Bronchial epithelial cell (primary cell): Measurements from ENCODE around the gene MCCC2. TPM values are rescaled to one million over a fixed set of nuclear protein-coding genes. Genes with fewer than 3 reads are reported as not detected.

Source experiments
- DNase-seq: peaks from one replicate; pipeline ENCODE4 v3.0.0-alpha.2; 2010; ENCODE audit warnings: low read depth
- FAIRE-seq: peaks from 2 replicates; lab custom pipeline; 2011; peaks lifted over from hg19 to GRCh38; lab: Jason Lieb, UNC
- H3K27me3 ChIP-seq: 2 replicates; pipeline ENCODE4 v1.5.1; 2011; ENCODE audit warnings: low read length; ENCODE audit not compliant: control insufficient read depth, insufficient read depth
- H3K36me3 ChIP-seq: 2 replicates; pipeline ENCODE4 v1.5.1; 2011; ENCODE audit warnings: low read length; ENCODE audit not compliant: control insufficient read depth, insufficient read depth
- H3K4me3 ChIP-seq: 2 replicates; pipeline ENCODE4 v1.5.1; 2011; ENCODE audit warnings: mild to moderate bottlenecking, low read depth, low read length, control low read depth
- total RNA-seq: library from RNA; depleted of rRNA; stranded (reverse); fragments of >200 nt; gene quantifications from 2 replicates; pipeline ENCODE4 v1.2.1, GENCODE V29; 2014
- TF ChIP-seq, protein P1 (sequence below): IDR thresholded peaks from 2 replicates; pipeline ENCODE4 v1.5.1; 2011; ENCODE audit warnings: mild to moderate bottlenecking, moderate library complexity, low read length, control low read depth, inconsistent platforms; ENCODE audit not compliant: insufficient read depth, severe bottlenecking

MCCC2 gene
- total RNA-seq, 1 donor from 2014 or later = 21.3 TPM

- no peak for FAIRE-seq
- Histone ChIP-seq H3K4me3 (no peak overlapping the region), H3K36me3 (no peaks in the 10 kb centered on the region), H3K27me3 (peaks cover 6% of the 10 kb centered on the region)
- DNase-seq = no peak
- TF ChIP-seq, protein P1, sequence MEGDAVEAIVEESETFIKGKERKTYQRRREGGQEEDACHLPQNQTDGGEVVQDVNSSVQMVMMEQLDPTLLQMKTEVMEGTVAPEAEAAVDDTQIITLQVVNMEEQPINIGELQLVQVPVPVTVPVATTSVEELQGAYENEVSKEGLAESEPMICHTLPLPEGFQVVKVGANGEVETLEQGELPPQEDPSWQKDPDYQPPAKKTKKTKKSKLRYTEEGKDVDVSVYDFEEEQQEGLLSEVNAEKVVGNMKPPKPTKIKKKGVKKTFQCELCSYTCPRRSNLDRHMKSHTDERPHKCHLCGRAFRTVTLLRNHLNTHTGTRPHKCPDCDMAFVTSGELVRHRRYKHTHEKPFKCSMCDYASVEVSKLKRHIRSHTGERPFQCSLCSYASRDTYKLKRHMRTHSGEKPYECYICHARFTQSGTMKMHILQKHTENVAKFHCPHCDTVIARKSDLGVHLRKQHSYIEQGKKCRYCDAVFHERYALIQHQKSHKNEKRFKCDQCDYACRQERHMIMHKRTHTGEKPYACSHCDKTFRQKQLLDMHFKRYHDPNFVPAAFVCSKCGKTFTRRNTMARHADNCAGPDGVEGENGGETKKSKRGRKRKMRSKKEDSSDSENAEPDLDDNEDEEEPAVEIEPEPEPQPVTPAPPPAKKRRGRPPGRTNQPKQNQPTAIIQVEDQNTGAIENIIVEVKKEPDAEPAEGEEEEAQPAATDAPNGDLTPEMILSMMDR = no peak
Observed at GRCh38 chr5:71706906-71707305, 119.8 kb downstream of the MCCC2 start.

Other genes with a start within 250 kb of the MCCC2 start
- 17.1 and 19.5 TPM in 2 replicates for gene BDP1, start 131.7 kb upstream of the MCCC2 start, total RNA-seq
- not detected in 2 replicates for gene CARTPT, start 131.9 kb downstream of the MCCC2 start, total RNA-seq